ENCODE results near the gene TGM1.
"Not testable (repeated sequence)": the region's sequence is repeated elsewhere in the genome, so short reads cannot be mapped to it uniquely, and the experiment has no call there.

TGM1 gene

DNA sequence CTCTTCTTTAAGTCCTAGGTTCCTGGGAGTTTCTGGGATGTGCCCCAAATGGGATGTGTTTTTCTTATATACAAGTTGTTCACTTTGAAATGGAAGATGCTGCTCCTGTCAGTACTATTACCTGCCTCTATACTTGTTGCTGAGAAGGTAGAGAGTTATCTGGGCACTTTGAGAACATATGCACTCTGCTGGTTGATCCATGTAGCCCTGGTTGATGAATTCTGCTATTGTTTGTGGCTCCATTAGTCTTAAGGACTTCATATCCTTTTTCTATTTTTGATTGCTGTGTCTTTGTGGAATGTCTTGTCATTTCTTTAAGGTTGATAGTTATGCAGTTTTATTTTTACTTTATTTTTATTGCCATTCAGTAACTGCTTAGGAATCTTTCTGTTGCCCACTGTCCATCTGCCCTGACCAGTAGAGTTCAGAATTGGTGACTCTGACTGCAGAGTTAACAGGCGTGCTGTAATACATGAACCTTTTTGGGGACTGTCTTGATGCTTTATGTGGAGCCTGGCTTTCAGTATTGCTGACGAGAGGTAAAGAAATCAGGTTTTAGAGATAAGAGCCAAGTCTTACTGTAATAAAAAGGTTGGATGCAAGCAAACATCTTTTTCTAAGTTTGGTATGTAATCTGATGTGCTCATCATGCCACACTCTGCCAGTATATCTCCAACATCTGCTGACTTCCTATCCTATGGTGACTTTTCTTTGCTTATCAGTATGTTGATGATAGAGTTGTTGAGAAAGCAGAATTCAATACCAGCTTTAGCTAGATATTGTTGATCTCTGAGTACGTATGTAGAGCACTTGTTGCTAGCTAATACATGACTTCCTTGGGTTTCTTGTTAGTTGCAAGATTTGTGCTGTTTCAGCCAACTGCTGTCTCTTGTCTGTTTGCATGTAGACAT lies 28.6 kb downstream of the TGM1 start:
- DNase-seq (ENCODE audit: low read depth): no peak

DNA sequence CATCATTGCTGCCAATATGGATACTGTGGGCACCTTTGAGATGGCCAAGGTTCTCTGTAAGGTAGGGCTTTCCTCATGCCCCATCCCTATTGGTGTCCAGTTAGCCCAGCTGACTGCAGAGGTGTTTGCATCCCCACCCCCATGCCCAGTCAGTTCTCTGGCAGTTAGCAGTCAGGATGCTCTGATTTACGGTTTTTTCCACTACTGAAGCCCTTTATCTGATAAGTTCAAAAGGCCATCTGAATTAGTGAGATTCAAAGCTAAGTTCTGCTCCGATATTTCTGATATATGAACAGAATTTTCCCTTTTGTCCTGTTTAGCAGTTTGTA lies 29.5 kb downstream of the TGM1 start:
- no peak for DNase-seq (ENCODE audit: low read depth)

DNA sequence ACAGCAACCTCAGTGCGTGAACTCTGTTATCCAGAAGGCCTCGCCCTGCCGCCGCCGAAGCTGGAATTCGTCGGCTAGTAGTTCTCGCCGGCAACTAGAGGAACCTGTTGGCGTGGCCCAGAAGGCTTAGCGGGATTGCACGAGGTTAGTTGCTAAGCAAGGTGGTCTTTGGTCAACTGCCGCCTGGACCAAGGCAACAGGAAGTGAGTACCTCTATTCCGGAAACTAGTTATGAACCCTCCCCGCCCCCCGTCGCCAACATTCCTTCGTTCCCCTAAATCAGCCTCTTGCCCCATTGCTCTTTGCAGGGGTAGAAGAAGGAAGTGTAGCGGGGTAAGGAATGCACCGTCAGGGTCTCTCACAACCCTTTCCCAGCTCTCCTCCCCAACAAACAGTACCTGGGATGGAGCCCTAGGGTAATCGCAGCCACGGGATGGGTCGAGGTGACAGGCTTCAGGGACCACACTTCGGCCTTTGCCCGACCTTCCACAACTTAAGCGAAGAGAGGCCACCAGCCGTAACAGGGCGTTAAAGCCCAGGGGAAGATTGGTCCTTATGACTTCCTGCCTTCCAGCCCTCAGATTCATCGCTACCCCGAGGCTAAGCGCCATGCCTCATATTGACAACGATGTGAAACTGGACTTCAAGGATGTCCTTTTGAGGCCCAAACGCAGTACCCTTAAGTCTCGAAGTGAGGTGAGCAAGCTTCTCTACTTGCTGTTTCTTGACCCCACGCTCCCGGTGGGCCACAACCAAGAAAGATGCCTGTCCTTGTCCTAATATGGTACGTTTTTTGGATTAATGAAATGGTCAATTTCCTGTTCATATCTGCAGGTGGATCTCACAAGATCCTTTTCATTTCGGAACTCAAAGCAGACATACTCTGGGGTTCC lies 30.1 kb downstream of the TGM1 start, which contains the start of gene GMPR2:
Gene GMPR2 (plus strand): TSS at position 285 of the 893 bp plus-strand sequence. CDS start 325 bp downstream, at position 610.
- DNase-seq (ENCODE audit: low read depth): no peak

DNA sequence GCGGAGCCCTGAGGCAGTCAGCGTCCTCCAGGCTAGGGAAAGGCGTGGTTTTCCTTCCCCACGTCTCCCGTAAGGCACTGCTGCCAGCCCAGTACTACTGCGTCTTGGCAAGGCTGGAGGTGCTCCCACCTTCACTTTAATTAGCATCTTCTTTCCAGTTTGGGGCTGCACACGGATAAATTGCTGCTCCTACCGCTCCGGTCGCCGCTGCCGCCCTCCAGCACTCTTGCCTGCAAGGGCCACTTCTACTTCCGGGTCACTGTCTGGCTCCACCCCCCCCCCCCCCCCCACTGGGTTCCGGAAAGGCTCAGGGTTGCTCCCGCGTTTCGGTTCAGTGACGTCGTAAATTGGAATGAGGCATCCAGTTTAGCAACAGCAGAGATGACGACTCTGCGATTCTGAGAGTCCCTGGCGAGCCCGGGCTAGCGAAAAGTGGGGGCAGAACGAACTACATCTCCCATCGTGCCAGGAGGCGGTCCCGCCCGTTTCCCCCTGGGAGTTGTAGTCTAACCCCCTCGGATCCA lies 30.8 kb downstream of the TGM1 start, which contains the start of gene NEDD8:
Gene NEDD8 (minus strand): TSS at position 247 of the 524 bp plus-strand sequence. CDS start 100 bp downstream, at position 147.
- DNase-seq (ENCODE audit: low read depth): peak; percentile 79

DNA sequence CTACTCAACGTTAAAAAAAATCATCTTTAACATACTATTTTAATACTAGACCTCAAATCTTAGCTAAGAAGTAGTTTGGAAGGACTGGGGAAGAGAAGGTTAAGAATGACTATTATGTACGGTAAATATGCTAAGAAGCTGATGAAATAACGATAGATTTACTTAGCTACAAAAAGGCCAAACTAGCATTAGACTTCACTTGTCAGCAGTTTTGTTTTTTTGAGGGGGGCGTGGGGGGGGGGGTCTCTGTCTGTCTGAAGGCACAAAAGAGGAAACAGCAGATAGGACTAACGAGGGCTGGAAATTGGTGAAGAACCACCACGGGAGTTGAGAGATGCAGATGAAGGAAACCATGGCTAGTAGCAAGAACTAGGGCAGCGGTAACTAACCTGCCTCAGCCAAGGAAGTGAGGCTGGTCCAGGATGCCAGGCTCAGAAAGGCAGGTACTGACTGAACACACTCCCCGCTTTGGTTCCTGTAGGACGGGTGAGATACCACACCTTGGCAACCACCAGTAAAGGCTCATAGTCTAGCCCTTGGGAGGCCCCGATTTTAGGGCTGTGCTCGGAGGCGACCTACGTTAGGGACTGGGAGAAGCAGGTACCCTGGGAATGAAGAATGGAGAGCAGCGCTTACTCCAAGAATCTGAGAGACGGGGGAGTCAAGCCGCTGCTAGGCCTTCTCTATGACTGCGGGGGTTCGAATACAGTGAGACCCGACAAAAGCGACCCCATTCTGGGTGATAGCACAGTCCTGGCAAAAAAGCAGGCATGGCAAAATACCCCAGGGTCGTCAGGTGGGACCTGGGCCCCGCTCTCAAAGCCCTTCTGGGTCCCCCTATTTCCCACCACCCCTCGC lies 31.5 kb downstream of the TGM1 start:
- no peak for DNase-seq (ENCODE audit: low read depth)

DNA sequence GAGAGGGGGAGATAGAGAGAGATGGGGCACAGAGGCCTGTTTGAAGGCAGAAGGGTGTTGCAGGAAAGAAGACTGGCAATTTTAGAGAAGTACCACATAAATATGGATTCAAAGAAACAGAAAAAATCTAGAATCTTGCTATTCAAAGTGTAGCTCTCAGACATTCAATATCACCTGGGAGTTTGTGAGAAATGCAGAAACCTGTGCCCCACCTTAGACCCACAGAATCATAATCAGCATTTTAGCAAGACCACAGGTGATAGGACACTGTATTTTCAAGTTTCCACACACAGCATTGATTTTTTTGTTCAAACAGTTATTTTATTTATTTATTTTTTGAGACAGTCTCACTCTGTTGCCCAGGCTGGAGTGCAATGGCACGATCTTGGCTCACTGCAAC lies 34.1 kb downstream of the TGM1 start:
- DNase-seq (ENCODE audit: low read depth): no peak

DNA sequence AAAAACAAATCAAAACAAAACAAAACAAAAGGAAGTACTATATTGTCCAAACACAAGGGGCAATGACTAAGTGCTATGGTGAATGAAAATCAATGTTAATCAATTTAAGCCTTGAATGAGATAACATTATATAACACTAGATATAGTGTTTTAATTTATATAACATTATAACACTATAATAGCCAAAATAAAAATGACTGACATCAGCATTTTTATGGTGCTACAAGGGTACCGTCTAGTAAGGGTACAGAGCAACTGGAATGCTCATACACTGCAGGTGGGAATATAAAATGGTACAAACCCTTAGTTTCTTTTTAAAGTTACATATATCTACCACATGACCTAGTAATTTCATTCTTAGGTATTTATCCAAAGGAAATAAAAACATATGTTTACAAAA lies 36.5 kb downstream of the TGM1 start:
- DNase-seq (ENCODE audit: low read depth): no peak

DNA sequence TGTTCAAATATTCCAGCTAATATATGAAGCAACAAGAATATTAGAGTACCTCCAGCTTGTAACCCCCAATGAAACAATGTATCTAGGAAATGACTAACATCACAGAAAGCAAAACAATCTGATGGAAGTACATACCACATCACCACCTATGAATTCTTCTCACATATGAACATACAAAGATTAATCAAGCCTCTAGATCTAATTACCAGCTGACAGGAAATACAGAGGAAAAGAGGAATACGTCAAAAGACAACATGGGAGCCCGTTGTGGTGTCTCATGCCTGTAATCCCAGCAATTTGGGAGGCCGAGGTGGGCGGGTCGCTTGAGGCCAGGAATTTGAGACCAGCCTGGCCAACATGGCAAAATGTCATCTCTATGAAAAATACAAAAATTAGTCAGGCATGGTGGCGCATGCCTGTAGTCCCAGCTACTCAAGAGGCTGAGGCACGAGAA lies 38.3 kb downstream of the TGM1 start:
- no peak for DNase-seq (ENCODE audit: low read depth)

DNA sequence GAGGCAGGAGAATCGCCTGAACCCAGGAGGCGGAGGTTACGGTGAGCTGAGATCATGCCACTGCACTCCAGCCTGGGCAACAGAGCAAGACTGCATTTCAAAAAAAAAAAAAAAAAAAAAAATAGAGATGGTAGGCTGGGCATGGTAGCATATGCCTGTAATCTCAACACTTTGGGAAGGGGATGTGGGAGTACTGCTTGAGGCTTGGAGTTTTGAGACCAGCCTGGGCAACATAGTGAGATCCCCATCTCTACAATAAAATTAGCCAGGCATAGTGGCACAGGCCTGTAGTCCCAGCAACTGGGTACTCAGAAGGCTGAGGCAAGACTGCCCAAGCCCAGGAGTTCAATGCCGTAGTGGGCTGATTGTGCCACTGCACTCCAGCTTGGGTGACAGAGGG lies 40.0 kb downstream of the TGM1 start:
- DNase-seq (ENCODE audit: low read depth): not testable (repeated sequence)

DNA sequence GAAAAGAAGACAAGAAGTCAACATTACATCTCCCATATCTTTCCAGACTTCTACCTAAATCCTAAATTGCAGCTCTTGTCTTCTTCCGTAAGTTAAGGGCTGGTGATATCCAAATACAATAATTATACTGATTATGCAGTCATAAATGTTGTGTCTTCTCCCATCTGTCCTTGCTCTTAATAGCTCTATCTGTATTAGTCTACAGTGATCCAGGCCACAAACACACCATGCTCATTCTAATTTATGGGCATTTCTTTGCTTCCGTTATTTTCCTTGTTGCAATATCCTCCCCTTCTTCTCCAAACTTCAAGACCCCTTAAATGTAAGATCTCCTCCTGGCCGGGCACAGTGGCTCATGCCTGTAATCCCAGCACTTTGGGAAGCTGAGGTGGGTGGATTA lies 43.5 kb downstream of the TGM1 start:
- no peak for DNase-seq (ENCODE audit: low read depth)

DNA sequence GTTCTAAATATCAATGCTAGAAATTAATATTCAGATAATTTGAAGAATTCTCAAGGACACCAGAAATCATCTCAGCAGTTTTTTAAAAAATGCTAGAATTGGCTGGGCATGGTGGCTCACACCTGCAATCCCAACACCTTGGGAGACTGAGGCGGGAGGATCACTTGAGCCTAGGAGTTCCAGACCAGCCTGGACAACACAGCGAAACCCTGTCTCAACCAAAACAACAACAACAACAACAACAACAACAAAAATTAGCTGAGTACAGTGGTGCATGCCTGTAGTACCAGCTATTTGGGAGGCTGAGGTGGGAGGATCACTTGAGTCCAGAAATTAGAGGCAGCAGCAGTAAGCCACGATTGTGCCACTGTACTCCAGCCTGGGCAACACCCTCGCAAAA lies 43.9 kb downstream of the TGM1 start:
- no peak for DNase-seq (ENCODE audit: low read depth)

DNA sequence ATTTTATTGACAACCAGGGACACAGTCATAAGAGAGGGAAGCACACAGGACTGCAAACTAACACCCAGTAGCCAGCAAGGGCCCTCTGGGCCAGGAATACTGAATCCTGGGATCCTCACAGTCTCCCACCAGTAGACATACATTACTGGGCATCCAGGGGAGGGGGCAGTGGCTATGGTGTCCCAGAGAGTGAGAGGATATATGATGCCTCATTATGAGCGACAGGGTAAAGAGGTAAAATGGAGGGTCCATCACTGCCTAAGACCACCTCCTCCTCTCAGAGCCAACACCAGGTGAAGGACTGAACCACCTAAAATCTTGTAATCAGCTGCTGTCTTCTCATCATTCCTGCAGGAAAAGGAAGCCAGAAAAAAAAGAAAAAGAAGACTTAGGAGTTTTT lies 46.1 kb downstream of the TGM1 start:
- not testable (repeated sequence) for DNase-seq (ENCODE audit: low read depth)

DNA sequence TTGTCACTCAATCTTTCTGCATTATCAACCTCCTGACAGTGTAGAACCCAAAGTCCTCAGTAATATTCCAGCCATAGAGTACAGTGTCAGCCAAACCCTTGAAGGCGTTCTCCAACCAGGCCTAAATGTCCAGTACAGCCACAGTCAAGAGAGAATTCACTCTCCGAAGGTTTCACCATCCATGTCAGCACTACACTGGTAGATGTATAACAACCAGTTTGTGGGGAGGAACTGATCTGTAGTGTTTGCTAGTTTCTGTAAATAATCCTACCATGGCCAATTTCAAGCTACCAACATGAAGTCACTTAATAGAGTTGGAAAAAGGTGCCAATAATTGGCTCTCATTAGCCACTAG lies 46.7 kb downstream of the TGM1 start:
- no peak for DNase-seq (ENCODE audit: low read depth)

DNA sequence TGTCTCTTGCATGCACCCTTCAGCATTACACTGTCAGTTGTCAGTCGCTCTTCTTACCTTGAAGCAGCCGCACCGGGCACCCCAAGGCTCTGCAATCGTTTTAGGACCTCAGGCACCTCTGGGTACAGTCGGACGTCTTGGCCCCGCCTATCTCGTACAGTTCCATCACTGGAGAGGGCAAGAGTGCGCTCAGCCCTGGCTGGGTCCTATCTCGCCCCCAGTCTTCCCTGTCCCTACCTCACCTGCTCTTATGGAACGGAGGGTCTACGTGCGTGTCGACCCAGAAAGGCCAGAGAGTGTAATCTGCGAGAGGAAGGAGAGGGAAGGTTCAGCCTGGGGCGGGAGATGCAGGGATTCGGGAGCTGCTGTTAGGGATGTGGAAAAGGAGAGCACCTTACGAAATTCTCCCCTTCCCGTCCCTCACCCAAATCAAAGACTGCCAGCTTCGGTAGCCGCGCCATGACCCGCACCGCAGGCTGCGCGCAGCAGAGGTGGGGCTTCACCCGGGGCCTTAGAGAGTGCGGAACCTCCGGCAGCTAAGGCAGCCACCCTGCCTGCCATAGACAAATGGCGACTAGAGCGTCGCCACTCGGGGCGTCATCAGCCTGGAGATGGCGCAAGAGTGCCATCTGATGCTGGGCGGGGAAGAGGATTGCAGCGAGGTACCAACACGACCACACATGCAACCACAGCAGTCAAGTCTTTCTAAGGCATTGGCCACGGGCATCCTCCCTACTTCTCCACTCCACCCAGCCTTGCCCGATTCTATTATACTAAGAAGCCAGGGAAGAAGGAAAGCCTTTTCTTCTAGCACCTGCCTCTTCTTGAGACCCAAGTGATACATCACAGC lies 47.3 kb downstream of the TGM1 start, which contains the start of gene MDP1:
Gene MDP1 (minus strand): TSS at position 572 of the 850 bp plus-strand sequence. CDS start 111 bp downstream, at position 461.
- DNase-seq (ENCODE audit: low read depth): peak; percentile 84

DNA sequence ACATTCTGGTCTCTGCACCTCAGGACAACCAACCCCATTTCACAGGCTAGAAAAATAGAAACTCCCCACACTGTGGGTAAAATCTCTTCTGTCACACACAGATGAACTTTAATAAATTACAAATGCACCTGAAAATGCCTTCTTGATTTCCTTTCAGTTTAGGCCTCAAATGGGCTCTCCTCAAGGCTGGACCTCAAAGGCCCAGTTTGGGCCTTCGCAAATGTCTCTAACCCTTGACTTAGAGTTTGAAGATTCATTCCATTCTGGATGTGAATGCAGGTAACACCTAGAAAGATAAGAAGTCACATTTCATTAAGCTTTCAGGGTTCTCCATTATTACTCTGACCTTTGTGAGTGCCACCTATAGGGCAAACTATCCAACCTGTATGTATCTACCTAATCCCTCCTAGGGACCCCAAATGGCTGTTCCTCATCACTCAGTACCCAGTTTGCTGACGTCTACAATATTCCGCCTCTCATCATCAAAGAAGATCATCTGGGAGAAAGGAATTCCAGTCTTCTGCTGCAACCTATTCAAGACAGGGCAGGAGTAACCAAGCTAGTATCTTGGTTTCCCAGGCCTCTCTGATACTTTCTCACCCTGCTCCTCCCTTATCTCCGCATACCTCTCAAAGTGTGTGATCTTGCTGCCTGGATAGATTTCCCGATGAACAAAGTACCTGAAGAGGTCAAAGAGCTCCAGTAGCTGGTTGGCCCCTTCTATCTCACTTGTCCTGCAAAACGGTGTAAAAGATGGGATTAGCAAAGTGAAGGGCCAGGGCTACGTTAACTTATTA lies 48.9 kb downstream of the TGM1 start:
- DNase-seq (ENCODE audit: low read depth): no peak

DNA sequence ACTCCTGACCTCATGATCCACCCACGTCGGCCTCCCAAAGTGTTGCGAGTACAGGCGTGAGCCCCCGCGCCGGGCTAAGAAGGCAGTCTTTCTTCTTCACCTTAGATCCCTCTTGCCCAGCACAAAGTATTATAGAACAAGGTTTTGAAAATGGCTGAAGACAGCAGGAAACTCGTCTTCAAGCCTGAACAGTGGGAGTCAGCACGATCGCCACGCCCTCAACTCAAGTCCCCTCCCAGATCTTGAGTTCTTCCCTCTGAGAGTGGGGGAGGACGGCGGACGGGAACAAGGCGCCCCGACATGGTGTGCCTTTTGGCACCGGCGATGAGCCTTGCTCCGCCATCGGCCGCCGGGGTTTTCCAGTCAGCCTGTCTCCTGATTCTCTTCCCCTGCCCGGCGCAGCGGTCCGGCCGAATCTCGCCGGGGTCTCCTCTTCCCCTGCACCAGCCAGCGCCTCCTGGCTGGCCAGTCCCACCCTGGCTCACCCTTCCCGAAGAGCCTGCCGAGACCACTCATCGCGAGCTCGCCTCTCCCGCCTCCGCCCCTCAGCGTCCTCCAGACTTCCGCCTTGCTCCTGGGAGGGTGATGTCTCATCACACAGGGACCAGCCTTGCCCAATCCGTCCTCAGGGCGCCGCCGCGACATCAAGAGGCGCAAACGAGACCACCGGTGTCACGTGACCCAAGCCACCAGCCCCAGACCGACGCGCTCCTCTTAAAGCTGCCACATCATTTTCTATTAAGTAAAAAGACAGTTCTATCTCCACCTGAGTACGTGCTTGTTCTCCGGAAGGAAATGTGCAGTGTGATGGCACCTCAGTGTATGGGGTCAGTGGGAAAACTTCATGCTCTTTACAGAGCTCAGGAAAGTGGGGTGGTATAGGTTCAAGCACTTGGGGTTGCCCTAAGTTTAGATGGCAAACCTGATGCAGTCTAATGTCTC lies 49.8 kb downstream of the TGM1 start, which contains the start of gene CHMP4A:
Gene CHMP4A (minus strand): TSS at position 565 of the 942 bp plus-strand sequence. CDS start 49 bp downstream, at position 516.
- DNase-seq (ENCODE audit: low read depth): peak; percentile 94

DNA sequence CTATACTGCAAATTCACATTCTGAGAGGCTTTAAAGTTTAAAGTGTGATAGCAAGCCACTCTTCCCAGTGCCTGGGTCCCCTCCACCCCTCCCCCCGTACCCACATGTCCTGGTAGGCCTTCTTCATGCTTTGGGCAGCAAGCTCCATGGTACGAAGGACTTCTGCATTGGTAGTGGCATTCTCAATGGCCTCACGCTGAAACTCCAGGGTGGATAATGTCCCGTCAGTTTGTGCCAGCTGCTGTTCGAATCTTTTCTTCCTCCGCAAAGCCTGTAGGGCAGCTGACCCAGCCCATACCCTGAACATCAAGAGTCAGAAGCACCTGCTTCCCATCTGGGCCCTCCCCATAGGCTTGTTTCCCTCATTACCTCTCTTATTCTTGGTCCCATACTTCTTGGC lies 51.7 kb downstream of the TGM1 start:
- no peak for DNase-seq (ENCODE audit: low read depth)

DNA sequence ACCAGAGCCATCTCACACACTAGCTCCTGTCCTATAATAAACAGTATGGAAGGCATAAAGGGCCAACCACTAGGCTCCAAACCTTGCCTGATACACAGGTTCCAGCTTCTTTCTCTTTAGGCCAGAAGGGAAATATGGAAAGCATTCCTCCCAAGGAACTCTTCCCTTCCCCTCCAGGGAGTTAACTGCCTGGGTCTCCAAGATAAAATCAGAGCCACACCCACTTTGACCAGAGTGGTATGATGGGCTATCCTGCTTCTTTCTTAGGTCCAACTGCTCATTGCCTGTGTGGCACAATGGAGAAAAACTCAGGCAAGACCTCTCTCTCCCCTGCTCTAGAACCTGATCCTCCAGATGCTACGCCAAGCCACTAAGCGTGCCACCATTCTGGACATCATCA lies 55.4 kb downstream of the TGM1 start:
- DNase-seq (ENCODE audit: low read depth): no peak
